HUDEP-2 (cell line): Measurements from ENCODE around the gene RNF183.

Experiments
- DNase-seq, 76 experiments: peaks; one replicate each; lab custom pipeline; 2025; ENCODE audit not compliant: unreplicated experiment in 76 of 76; lab: John Stamatoyannopoulos, UW

The RNF183 gene

GRCh38 chr9:113317777-113318176 is 14.6 kb upstream of the RNF183 start:
- DNase-seq = no peak

GRCh38 chr9:113316030-113316429 is 12.9 kb upstream of the RNF183 start:
- no peak for DNase-seq

DNA sequence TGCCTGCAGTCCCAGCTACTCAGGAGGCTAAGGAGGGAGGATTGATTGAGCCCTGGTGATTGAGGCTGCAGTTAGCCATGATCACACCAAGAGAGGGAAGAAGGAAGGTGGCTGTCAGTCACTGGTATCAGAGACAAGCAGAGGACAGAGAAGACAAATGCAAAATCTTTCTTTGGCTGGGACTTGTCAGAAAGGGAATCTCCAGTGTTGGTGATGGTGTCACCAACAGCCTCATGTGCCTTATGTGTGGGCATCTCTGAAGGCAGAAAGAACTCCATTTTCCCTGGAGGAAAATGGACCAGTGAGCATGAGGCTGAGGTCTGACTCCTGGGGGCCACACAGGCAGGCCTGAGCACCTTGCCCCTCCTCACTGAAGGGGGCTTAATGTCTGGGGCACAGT is 12.1 kb upstream of the RNF183 start:
- DNase-seq = no peak

DNA sequence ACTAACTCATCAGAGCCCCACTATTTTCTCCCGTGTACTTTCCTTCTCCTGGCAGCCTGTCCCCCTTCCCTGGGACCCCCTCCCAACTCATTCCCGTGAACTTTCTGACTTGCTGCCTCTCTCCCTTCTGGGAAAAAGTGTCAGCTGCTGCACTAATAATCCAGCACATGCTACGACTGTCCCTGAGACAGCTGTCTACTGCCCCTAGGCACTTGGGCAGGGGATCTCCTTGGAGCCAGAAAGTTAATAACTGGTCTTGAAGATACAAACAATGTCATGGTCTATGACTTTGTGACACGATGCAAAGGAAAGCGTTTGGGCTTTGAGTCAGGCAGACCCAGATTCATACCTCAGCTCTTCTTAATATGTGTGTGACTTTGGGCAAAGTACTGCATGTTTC is 10.1 kb upstream of the RNF183 start:
- DNase-seq = no peak

GRCh38 chr9:113311961-113312360 is 8.8 kb upstream of the RNF183 start:
- DNase-seq = no peak

DNA sequence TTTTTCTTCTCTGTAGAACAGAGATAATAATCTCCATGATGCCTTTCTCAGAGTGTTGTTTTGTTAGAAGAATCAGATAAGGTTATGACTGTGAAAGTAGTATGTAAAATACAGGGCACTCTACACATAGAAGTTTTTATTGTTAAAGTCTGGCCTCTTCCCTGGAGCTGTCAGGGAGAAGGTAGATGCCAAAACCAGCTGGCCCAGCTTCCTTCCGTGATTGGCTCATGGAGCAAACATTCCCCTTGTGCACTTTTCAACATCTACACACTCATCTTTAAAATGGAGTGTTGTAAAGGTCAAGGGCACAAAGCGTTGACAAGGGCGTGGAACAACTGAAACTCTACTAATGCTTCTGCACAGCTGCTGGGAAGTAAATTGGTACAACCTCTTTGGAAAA is 7.4 kb upstream of the RNF183 start:
- no peak for DNase-seq

DNA sequence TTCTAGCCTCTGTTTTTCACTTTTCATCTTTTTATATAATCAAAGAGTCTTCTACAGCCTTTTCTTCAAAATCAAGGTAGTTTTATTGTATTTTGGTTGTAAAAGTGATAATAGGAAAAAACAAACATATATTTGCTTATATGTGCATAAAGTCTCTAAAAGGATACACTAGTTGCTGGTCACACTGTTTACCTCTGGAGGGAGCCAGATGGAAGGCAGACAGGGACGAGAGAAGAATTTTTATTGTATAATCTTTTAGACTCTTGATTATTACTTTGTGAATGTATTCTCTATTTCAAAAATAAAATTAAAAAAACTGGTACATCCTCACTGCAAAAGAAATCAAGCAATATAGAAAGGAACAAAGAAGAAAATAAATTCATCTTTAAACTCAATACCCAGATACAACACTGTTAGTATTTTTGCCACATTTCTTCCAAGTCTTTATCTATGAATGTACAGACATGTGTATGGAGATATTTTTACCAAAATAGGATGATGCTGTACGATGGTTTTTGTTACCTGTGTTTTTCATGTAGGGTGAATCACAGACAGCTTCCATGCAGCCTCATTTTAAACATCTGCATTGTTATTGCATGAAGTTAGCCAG is 6.1 kb upstream of the RNF183 start:
- DNase-seq = peak in 35 of 76 experiments; percentile 4 to 60 (median 19)

GRCh38 chr9:113307396-113307975 is 4.3 kb upstream of the RNF183 start:
- DNase-seq = no peak

GRCh38 chr9:113306566-113306965 is 3.4 kb upstream of the RNF183 start:
- DNase-seq = no peak

DNA sequence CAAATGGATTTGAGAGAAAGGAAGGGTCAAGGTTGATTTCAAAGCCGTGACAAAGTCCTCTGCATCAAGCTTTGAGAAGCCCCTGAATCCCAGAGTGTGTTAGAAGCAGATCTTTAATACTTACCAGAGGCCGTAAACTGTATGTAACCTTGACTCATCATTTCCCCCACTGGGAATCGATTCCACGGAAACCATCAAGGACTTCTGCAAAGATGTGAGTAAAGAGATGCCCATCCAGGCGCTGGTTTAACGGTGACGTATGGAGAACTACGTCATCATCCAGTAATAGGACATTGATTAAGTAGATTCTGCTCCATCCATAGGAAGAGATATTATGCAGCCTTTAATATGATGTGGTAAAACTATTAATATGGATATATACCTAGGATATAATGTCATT is 1.6 kb downstream of the RNF183 start:
- DNase-seq = no peak

DNA sequence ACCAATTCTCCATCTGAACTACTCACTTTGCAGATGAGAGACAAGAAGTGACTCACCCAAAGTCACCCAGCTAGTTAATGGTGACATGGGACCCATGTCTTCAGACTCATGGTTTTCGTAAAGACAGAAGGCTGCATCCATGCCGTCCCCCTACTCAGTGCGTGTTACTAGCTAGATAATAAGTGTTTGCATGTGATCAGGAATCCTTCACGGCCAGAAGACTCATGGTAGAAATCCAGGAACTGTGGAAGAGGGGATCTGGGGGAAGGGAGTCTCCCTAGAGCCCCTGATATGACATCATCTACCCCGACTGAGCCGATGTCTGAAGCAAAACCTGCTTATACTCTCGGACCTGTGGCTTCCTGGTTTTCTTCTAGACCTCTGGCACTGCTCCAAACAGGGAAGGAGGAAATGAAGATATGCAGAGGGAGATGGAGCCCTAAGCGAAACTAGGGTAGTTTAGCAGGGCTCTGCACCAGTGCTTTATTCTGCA is 3.3 kb downstream of the RNF183 start:
- peak in 2 of 76 experiments; percentile 9 to 20 for DNase-seq

DNA sequence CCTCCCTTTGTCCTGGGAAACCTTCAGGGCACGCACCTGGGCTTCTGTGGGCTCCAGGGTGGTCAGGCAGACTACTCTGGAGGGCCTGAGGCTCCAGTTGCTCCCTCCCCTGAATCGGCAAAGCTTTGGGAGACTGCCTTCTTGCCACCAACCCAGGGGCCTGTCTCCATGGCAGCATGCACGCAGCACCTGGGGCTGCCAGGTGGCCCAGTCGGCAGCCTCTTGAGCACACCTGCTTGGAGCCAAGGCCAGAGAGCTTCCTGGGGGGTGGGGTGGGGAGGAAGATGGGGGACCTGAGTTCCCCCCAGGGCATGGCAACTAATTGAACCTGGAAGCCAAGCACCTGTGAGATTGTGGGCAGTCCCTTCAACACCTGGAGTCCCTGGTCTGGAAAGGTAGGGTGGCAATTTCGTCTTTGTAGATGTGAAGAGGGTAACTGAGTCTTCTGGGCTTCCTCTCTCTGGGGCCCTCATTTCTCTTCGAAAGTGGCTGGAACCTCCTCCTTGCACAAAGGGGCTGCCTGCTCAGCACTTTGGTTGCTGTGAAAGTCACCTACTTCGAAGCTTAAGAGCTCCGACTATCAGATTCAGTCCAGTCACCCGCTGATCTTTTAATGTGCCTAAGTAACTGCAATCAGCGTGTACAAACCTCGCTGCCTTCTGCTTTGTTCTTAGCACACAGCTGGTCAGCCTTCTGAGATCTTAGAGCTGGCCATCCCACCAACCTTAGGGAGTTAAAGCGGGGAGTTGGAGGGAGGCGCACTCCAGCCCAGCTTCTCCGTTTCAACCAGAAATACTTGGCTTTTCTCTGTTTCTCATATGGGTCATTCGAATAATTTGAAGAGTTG is 4.0 kb downstream of the RNF183 start:
- no peak for DNase-seq

DNA sequence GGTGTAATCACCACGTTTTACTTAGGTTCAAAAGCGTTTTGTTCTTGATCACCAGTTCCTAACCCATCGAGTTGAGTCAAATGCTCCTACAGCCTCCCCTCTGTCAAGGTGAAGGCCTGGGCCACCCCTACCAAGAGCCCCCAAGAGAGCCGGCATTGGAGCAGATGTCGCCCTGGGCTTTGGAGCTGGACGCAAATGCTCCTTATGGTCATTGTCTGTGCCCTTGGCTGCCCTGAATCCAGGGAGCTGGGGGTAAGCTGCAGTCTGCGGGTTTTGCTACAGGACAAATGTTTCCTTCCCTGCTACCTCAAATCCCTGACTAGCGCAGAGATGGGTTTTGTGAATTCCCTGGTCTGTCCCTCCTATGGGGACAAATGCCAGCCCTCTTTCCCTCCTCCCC is 4.9 kb downstream of the RNF183 start:
- DNase-seq = no peak

- DNase-seq = no peak
Measured at GRCh38 chr9:113296796-113297558, 6.2 kb downstream of the RNF183 start.

GRCh38 chr9:113296247-113296646 is 6.9 kb downstream of the RNF183 start:
- peak in 11 of 76 experiments; percentile 2 to 25 (median 13) for DNase-seq

DNA sequence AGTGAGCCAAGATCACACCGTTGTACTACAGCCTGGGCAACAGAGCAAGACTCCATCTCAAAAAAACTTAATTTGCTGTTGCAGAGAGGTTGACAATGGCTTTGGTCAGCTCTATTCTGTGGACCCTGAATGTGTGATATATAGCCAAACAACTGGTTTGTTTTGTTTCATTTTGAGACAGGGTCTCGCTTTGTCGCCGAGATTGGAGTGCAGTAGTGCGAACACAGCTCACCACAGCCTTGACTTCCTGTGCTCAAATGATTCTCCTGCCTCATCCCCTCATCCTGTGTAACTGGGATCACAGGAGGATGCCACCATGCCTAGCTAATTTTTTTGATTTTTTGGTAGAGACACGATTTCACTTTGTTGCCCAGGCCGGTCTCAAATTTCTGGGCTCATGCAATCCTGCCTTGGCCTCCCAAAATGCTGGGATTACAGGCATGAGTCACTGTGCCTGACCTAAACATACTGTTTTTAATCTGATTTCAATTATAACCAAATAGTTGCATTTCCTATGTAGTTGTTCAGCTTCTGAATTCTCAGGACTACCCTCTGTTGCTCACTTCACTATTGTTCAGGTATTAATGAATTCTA is 9.8 kb downstream of the RNF183 start:
- DNase-seq = no peak

- DNase-seq = no peak
Measured at GRCh38 chr9:113290052-113290607, 13.0 kb downstream of the RNF183 start.

DNA sequence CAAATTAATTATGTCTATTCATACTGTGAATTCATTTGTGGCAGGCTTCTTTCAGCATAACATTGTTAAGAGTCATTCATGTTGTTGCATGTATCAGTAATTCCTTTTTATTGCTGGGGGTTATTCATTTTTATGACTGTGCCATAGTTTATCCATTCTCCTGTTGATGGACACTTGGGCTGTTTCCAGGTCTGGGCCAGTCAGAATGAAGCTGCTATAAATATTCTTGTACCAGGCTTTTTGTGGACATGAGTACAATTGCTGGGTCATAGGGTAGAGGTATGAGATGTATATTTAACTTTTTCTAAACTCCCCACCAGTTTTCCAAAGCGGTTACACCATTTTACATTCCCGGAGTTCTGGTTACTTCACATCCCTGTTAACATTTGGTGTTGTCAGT is 14.1 kb downstream of the RNF183 start:
- DNase-seq = no peak

GRCh38 chr9:113281356-113281755 is 21.8 kb downstream of the RNF183 start:
- no peak for DNase-seq

DNA sequence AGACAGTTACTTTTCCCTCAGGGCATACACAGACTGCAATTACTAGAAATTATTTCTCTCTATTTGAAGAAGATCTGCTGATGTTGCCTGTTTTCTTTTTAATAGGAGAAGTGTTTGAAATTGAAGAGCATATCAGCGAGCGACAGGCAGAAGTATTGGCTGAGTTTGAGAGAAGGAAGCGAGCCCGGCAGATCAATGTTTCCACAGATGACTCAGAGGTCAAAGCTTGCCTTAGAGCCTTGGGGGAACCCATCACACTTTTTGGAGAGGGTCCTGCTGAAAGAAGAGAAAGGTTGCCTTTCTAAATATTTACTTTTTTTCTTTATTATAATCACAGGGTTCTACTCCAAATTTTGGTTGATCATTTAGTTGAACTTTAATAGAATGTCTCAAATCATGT is 24.3 kb downstream of the RNF183 start:
- DNase-seq = no peak
